ENCODE data around the gene ACSL5.

- TF ChIP-seq POLR2A (IDR thresholded peaks at IDR 0.05): no peak
- TF ChIP-seq, protein P1, sequence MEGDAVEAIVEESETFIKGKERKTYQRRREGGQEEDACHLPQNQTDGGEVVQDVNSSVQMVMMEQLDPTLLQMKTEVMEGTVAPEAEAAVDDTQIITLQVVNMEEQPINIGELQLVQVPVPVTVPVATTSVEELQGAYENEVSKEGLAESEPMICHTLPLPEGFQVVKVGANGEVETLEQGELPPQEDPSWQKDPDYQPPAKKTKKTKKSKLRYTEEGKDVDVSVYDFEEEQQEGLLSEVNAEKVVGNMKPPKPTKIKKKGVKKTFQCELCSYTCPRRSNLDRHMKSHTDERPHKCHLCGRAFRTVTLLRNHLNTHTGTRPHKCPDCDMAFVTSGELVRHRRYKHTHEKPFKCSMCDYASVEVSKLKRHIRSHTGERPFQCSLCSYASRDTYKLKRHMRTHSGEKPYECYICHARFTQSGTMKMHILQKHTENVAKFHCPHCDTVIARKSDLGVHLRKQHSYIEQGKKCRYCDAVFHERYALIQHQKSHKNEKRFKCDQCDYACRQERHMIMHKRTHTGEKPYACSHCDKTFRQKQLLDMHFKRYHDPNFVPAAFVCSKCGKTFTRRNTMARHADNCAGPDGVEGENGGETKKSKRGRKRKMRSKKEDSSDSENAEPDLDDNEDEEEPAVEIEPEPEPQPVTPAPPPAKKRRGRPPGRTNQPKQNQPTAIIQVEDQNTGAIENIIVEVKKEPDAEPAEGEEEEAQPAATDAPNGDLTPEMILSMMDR (IDR thresholded peaks at IDR 0.05): no peak
- TF ChIP-seq POLR2AphosphoS5 (IDR thresholded peaks at IDR 0.05): no peak
These were observed 81.2 kb downstream of the ACSL5 start for GRCh38 chr10:112454910-112455779.

Measured in prostate gland (tissue), 2 donors.